K562 (cell line): Measurements from ENCODE around the gene DPP10. TPM values are rescaled to one million over a fixed set of nuclear protein-coding genes. Genes with fewer than 3 reads are reported as not detected.

Experiments used
- ATAC-seq: fragments of 200-7000 bp; cut with Tn5 transposase; 3 replicates; pipeline ENCODE4 v1.9.1; 2020; ENCODE audit warnings: moderate library complexity
- BruUV-seq: library from RNA; stranded (reverse); fragments of 400-500 nt; replicated peaks from 2 replicates; lab custom pipeline; 2021; lab: Mats Ljungman, UMichigan
- CTCF ChIA-PET: fragments of 300-600 bp; formaldehyde crosslinking; extraction: SDS; loops from one replicate; lab custom pipeline; 2021; ENCODE audit warnings: low intra/inter-chr PET ratio; lab: Yijun Ruan, JAX
- POLR2A ChIA-PET: fragments of 300-600, 350-650 bp; sonication (Branson Sonifier 250); formaldehyde crosslinking; extraction: SDS; loops from one replicate; lab custom pipeline; 2021; ENCODE audit warnings: antibody characterized with exemption, inconsistent platforms; lab: Yijun Ruan, JAX
- DNase-seq, 4 experiments: peaks; one replicate each; pipeline versions ENCODE4 v3.0.0 to v3.0.0-alpha.2; 2011 to 2018; ENCODE audit warnings: low spot score in 3 of 4, mixed read lengths in 3 of 4; ENCODE audit errors: extremely low read depth in 1 of 4
- FAIRE-seq: peaks from 2 replicates; lab custom pipeline; 2011; peaks lifted over from hg19 to GRCh38; lab: Jason Lieb, UNC
- H2AFZ ChIP-seq: 2 replicates; pipeline ENCODE4 v1.6.0; 2011; ENCODE audit warnings: low read depth, low read length, control low read depth, inconsistent platforms
- H3K27ac ChIP-seq: fragments of 200-600 bp; 3 replicates; pipeline ENCODE4 v1.8.0; 2011; ENCODE audit warnings: low read depth, mild to moderate bottlenecking, control low read depth, inconsistent platforms, low read length, moderate library complexity, mixed read lengths; ENCODE audit errors: extremely low read depth
- H3K27me3 ChIP-seq, 2 experiments: fragments of 300-600 bp in 1 of 2; 2 replicates in 1 of 2; 3 replicates in 1 of 2; pipeline versions ENCODE4 v1.6.0 to v1.8.0; 2011; ENCODE audit warnings: inconsistent platforms in 2 of 2, low read length in 2 of 2, mild to moderate bottlenecking in 1 of 2, mixed read lengths in 1 of 2, moderate library complexity in 1 of 2; ENCODE audit not compliant: control insufficient read depth in 2 of 2, insufficient read depth in 2 of 2
- H3K36me3 ChIP-seq: fragments of 300-600 bp; 3 replicates; pipeline ENCODE4 v1.8.0; 2011; ENCODE audit warnings: mild to moderate bottlenecking, low read length, inconsistent platforms; ENCODE audit not compliant: control insufficient read depth, insufficient read depth
- H3K4me1 ChIP-seq, 2 experiments: fragments of 200-600 bp in 1 of 2; replicated peaks in 1 of 2; 2 replicates in 1 of 2; 3 replicates in 1 of 2; pipeline versions ENCODE4 v1.5.1 to v1.8.0; 2011; ENCODE audit warnings: inconsistent platforms in 2 of 2, low read length in 2 of 2, mild to moderate bottlenecking in 1 of 2, mixed read lengths in 1 of 2, moderate library complexity in 1 of 2; ENCODE audit not compliant: control insufficient read depth in 2 of 2, insufficient read depth in 2 of 2
- H3K4me2 ChIP-seq: 2 replicates; pipeline ENCODE4 v1.6.1; 2011; ENCODE audit warnings: low read length, control low read depth, inconsistent platforms, mixed read lengths; ENCODE audit not compliant: insufficient read depth
- H3K4me3 ChIP-seq: fragments of 200-600 bp; sonication (generic), shearing (Covaris generic); 2 replicates; pipeline ENCODE4 v1.5.1; 2016; ENCODE audit warnings: control low read depth, inconsistent platforms
- H3K79me2 ChIP-seq: fragments of 200-600 bp; 3 replicates; pipeline ENCODE4 v1.8.0; 2011; ENCODE audit warnings: low read length, inconsistent platforms; ENCODE audit not compliant: control insufficient read depth, insufficient read depth
- H3K9ac ChIP-seq, 2 experiments: 2 replicates each; pipeline versions ENCODE4 v1.6.0 to v1.6.1; 2011; ENCODE audit warnings: low read depth in 2 of 2, low read length in 2 of 2, control low read depth in 1 of 2, inconsistent platforms in 1 of 2, mild to moderate bottlenecking in 1 of 2, mixed read lengths in 1 of 2; ENCODE audit not compliant: insufficient read depth in 1 of 2
- H3K9me1 ChIP-seq: one replicate; pipeline ENCODE4 v1.6.0; 2011; ENCODE audit warnings: inconsistent platforms, mild to moderate bottlenecking, low read length, moderate library complexity; ENCODE audit not compliant: control insufficient read depth, insufficient read depth
- H3K9me3 ChIP-seq: replicated peaks from 2 replicates; pipeline ENCODE4 v1.5.1; 2011; ENCODE audit warnings: low read depth, low read length, inconsistent platforms; ENCODE audit not compliant: control insufficient read depth, insufficient read depth
- H4K20me1 ChIP-seq: replicated peaks from 2 replicates; pipeline ENCODE4 v1.6.1; 2011; ENCODE audit warnings: low read length, inconsistent platforms, mixed read lengths; ENCODE audit not compliant: control insufficient read depth, insufficient read depth
- DACH1 ChIP-seq: fragments of 450-650 bp; IDR thresholded peaks from 2 replicates; pipeline ENCODE4 v1.6.1; 2018; ENCODE audit not compliant: partially characterized antibody
- DMBX1 ChIP-seq: fragments of 250-450 bp; sonication (Bioruptor Pico); IDR thresholded peaks from 2 replicates; pipeline ENCODE4 v1.8.0; 2022; ENCODE audit warnings: inconsistent platforms, mild to moderate bottlenecking, moderate library complexity, borderline replicate concordance
- KLF10 ChIP-seq: fragments of 250-450 bp; sonication (Bioruptor Pico); IDR thresholded peaks from 2 replicates; pipeline ENCODE4 v1.6.1; 2021; ENCODE audit warnings: matching md5 sums
- MEF2A ChIP-seq: IDR thresholded peaks from 2 replicates; pipeline ENCODE4 v1.6.1; 2011; ENCODE audit warnings: low read depth, mild to moderate bottlenecking, low read length, moderate library complexity; ENCODE audit not compliant: control insufficient read depth
- NONO ChIP-seq, 2 experiments: fragments of 200-400 bp in 1 of 2; fragments of 450-650 bp in 1 of 2; formaldehyde crosslinking in 1 of 2; IDR thresholded peaks; 2 replicates each; pipeline ENCODE4 v1.6.1; 2017; ENCODE audit warnings: low read depth in 2 of 2, mild to moderate bottlenecking in 2 of 2, moderate library complexity in 2 of 2, low read length in 1 of 2
- NRF1 ChIP-seq, 2 experiments: fragments of 450-650 bp; IDR thresholded peaks in 1 of 2; conservative IDR thresholded peaks in 1 of 2; 2 replicates each; pipeline ENCODE4 v1.6.1; 2014; ENCODE audit warnings: mild to moderate bottlenecking in 2 of 2
- POLR2G ChIP-seq: fragments of 200-400 bp; formaldehyde crosslinking; IDR thresholded peaks from 2 replicates; pipeline ENCODE4 v1.6.1; 2017; ENCODE audit warnings: low read depth, mild to moderate bottlenecking, antibody characterized with exemption, low read length, moderate library complexity
- RBM14 ChIP-seq: fragments of 200-400 bp; formaldehyde crosslinking; IDR thresholded peaks from 2 replicates; pipeline ENCODE4 v1.6.1; 2018; ENCODE audit warnings: low read depth, mild to moderate bottlenecking, low read length, moderate library complexity, borderline replicate concordance; ENCODE audit not compliant: insufficient read depth
- RBM17 ChIP-seq: fragments of 200-400 bp; formaldehyde crosslinking; IDR thresholded peaks from 2 replicates; pipeline ENCODE4 v1.6.1; 2017; ENCODE audit warnings: low read depth, mild to moderate bottlenecking, low read length, borderline replicate concordance
- RBM25 ChIP-seq: fragments of 200-400 bp; formaldehyde crosslinking; IDR thresholded peaks from 2 replicates; pipeline ENCODE4 v1.6.1; 2018; ENCODE audit warnings: low read length, low read depth, moderate library complexity; ENCODE audit not compliant: severe bottlenecking
- STAT5A ChIP-seq: IDR thresholded peaks from 2 replicates; pipeline ENCODE4 v1.6.1; 2012; ENCODE audit warnings: low read length, inconsistent platforms, borderline replicate concordance
- TAF15 ChIP-seq: fragments of 200-400 bp; formaldehyde crosslinking; IDR thresholded peaks from 2 replicates; pipeline ENCODE4 v1.6.1; 2017; ENCODE audit warnings: mild to moderate bottlenecking, low read depth, low read length, moderate library complexity
- WGBS: fragments of 100-300 bp; shearing (Covaris generic); methylation state at CpG from one replicate; pipeline ENCODE4 v1.1.6; 2016; ENCODE audit warnings: low coverage, mixed read lengths; ENCODE audit not compliant: insufficient coverage; ENCODE audit errors: missing lambda C conversion rate; 5-methylcytosine and 5-hydroxymethylcytosine counted together
- in situ Hi-C: fragments of 300-500 bp; cut with MboI; formaldehyde crosslinking; loops from 4 replicates; pipeline ENCODE4 v1.15.0; 2018; ENCODE audit warnings: inconsistent platforms, mixed read lengths
- intact Hi-C: fragments of 100-400 bp; cut with micrococcal nuclease; formaldehyde crosslinking; loops from 2 replicates; pipeline ENCODE4 v1.14.2; 2022
- polyA plus RNA-seq, 8 experiments: library from polyadenylated mRNA; depleted of rRNA in 4 of 8; stranded (reverse) in 5 of 8; unstranded in 3 of 8; fragments of >200 nt; fragmentation: Nextera tagmentation in 2 of 8; fragmentation: Illumina TruSeq in 1 of 8; extraction: Ambion mirVana in 2 of 8; extraction: Trizol in 1 of 8; gene quantifications; 2 replicates each; pipeline versions ENCODE4 v1.2.1 to v1.2.3, GENCODE V29; 2011 to 2014; ENCODE audit warnings: inconsistent platforms in 1 of 8, missing spikeins in 1 of 8
- total RNA-seq, 7 experiments: library from RNA; depleted of rRNA in 6 of 7; stranded (reverse); fragments of >200 nt in 6 of 7; fragmentation: Illumina TruSeq in 2 of 7; extraction: Trizol in 2 of 7; gene quantifications; 2 replicates each; pipeline versions ENCODE4 v1.2.1 to v1.2.3, GENCODE V29; 2011 to 2021; ENCODE audit warnings: low replicate concordance in 1 of 7

DPP10 gene
- total and polyA plus RNA-seq, 9 of the 15 experiments (the other 6 are each of a cell fraction or from before 2014, with no cell fraction given), result not detected

DNA sequence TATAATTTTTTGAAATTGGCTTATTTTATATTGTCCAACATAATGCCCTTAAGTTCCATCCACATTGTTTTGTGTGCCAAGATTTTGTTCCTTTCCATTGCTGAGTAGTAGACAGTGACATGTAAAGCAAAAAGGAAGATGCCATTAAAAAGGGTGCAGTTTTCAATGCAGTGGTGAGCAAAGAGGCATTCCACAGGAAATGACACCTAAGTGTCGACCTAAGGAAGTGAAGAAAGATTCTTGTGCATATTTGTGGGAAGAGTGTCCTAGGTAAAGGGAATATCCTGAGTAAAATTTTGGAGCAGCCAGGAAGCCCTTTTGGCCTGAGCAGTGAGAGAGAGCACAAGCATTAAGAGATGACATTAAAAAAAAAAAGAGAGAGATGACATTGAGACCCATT is 1099.9 kb downstream of the DPP10 start:
- ATAC-seq, result no peak
- intact Hi-C loops, result no loop called here
- Histone ChIP-seq H3K9me1 (no peaks in the 10 kb centered on the region), H3K36me3 (no peaks in the 10 kb centered on the region), H3K79me2 (no peaks in the 10 kb centered on the region), H2AFZ (no peak overlapping the region), H3K4me3 (no peak overlapping the region), H4K20me1 (no peaks in the 10 kb centered on the region), H3K4me2 (no peak overlapping the region), H3K27me3 (no peaks in the 10 kb centered on the region), H3K27ac (no peak overlapping the region), H3K9ac (no peak overlapping the region), H3K9me3 (peaks cover 1% of the 10 kb centered on the region; the same call in 1 of the 2 replicates), H3K4me1 (no peaks in the 10 kb centered on the region)
- BruUV-seq, result no TSS peak
- in situ Hi-C loops, result no loop called here
- POLR2A ChIA-PET, result no interaction called here
- WGBS, result 0% methylated on average over 1 of the region's 1 CpG
- FAIRE-seq, result no peak
- no peak for TF ChIP-seq TAF15
- TF ChIP-seq RBM25, result no peak
- TF ChIP-seq NONO (IDR thresholded peaks at IDR 0.05; ENCODE audit: low read depth in 2 of 2, low read length in 1 of 2), result no peak
- TF ChIP-seq DACH1, result no peak
- TF ChIP-seq POLR2G, result no peak
- no peak for TF ChIP-seq STAT5A
- no peak for TF ChIP-seq DMBX1 (CRISPR knock-in tag)
- no peak for TF ChIP-seq MEF2A
- TF ChIP-seq RBM14, result no peak
- no peak for TF ChIP-seq RBM17
- no peak for TF ChIP-seq KLF10 (CRISPR knock-in tag)
- TF ChIP-seq NRF1 (conservative IDR thresholded peaks at IDR 0.05 in 1 of 2, IDR thresholded peaks at IDR 0.05 in 1 of 2), result no peak
- CTCF ChIA-PET, result no interaction called here
- no peak for DNase-seq
